ENCODE data around the gene LDHD. TPM values are rescaled to one million over a fixed set of nuclear protein-coding genes. Genes with fewer than 3 reads are reported as not detected.

Gene LDHD
- 0.44 and 2.1 TPM in 2 replicates for total RNA-seq

GRCh38 chr16:75116081-75116910 is at the start of gene LDHD:
TSS of gene LDHD (minus strand) at chr16:75116780. CDS start at chr16:75116720, 60 bp downstream.

GRCh38 chr16:75148311-75149195 is 32.0 kb upstream of the LDHD start, which contains the start of gene ZFP1:
TSS of gene ZFP1 (plus strand) at chr16:75148524. CDS start at chr16:75152952, 4,428 bp downstream.

Other genes starting within 250 kb of the LDHD start
- gene WDR59, start 131.7 kb downstream of the LDHD start, total RNA-seq: 11.7 and 13.4 TPM in 2 replicates
- gene ZNRF1, start 117.8 kb downstream of the LDHD start, total RNA-seq: 13.9 and 17.7 TPM in 2 replicates
- gene ZFP1, start 31.7 kb upstream of the LDHD start, total RNA-seq: 13.1 and 16.6 TPM in 2 replicates
- gene CTRB2, start 90.4 kb upstream of the LDHD start, total RNA-seq: not detected in 2 replicates
- gene CTRB1, start 102.2 kb upstream of the LDHD start, total RNA-seq: not detected in 2 replicates
- 52.8 and 55.7 TPM in 2 replicates for gene BCAR1, start 134.8 kb upstream of the LDHD start, total RNA-seq

Measured in uterine smooth muscle cell (primary cell).